H1 (cell line): ENCODE results near the gene CCDC196. TPM values are rescaled to one million over a fixed set of nuclear protein-coding genes. Genes with fewer than 3 reads are reported as not detected.

Source experiments
- CTCF ChIA-PET: fragments of 300-600 bp; sonication (Branson Sonifier 250); formaldehyde crosslinking; loops from one replicate; lab custom pipeline; 2021; ENCODE audit not compliant: partially characterized antibody; lab: Charles Lee
- POLR2A ChIA-PET: fragments of 300-600 bp; sonication (Branson Sonifier 250); formaldehyde crosslinking; loops from one replicate; lab custom pipeline; 2021; ENCODE audit warnings: inconsistent platforms; ENCODE audit not compliant: partially characterized antibody; lab: Charles Lee
- DNase-seq, 2 experiments: peaks; one replicate each; pipeline versions ENCODE4 v3.0.0 to v3.0.0-alpha.2; 2010 to 2022; ENCODE audit warnings: low spot score in 2 of 2, low read depth in 1 of 2, mixed read lengths in 1 of 2
- FAIRE-seq: peaks from 2 replicates; lab custom pipeline; 2011; peaks lifted over from hg19 to GRCh38; lab: Jason Lieb, UNC
- H2AFZ ChIP-seq: 2 replicates; pipeline ENCODE4 v1.8.1; 2012; ENCODE audit warnings: low read length, inconsistent platforms
- H2AK5ac ChIP-seq: 2 replicates; pipeline ENCODE4 v1.6.1; 2013; ENCODE audit warnings: low read depth, low read length
- H2BK120ac ChIP-seq: replicated peaks from 2 replicates; pipeline ENCODE3; 2013; ENCODE audit warnings: low read depth, low read length, inconsistent platforms
- H2BK12ac ChIP-seq: 2 replicates; pipeline ENCODE4 v1.6.1; 2013; ENCODE audit warnings: low read depth, low read length
- H2BK15ac ChIP-seq: 2 replicates; pipeline ENCODE4 v1.6.1; 2013; ENCODE audit warnings: low read length
- H2BK20ac ChIP-seq: 2 replicates; pipeline ENCODE4 v1.6.1; 2013; ENCODE audit warnings: low read length
- H2BK5ac ChIP-seq: 2 replicates; pipeline ENCODE4 v1.6.1; 2013; ENCODE audit warnings: low read depth, low read length
- H3K14ac ChIP-seq: 2 replicates; pipeline ENCODE4 v1.6.1; 2013; ENCODE audit warnings: inconsistent platforms; ENCODE audit not compliant: insufficient read length
- H3K18ac ChIP-seq: 2 replicates; pipeline ENCODE4 v1.6.1; 2013; ENCODE audit warnings: low read length; ENCODE audit errors: extremely low read depth
- H3K23ac ChIP-seq: 2 replicates; pipeline ENCODE4 v1.6.1; 2013; ENCODE audit warnings: inconsistent platforms; ENCODE audit not compliant: insufficient read length
- H3K23me2 ChIP-seq: 2 replicates; pipeline ENCODE4 v1.6.1; 2013; ENCODE audit warnings: low read depth, low read length
- H3K27ac ChIP-seq: 2 replicates; pipeline ENCODE4 v1.6.1; 2011; ENCODE audit warnings: low read depth, low read length, inconsistent platforms
- H3K27me3 ChIP-seq, 4 experiments: replicated peaks in 1 of 4; 1 replicate in 1 of 4; 2 replicates in 3 of 4; pipeline versions ENCODE4 v1.6.1 to v1.8.1; 2011 to 2013; ENCODE audit warnings: low read length in 3 of 4, mild to moderate bottlenecking in 3 of 4, inconsistent platforms in 2 of 4, mixed read lengths in 2 of 4, moderate library complexity in 1 of 4; ENCODE audit not compliant: control insufficient read depth in 3 of 4, insufficient read depth in 3 of 4; ENCODE audit errors: extremely low read depth in 1 of 4
- H3K36me3 ChIP-seq, 4 experiments: 2 replicates each; pipeline versions ENCODE4 v1.6.1 to v1.8.1; 2011 to 2013; ENCODE audit warnings: mild to moderate bottlenecking in 4 of 4, low read length in 3 of 4, moderate library complexity in 2 of 4, control low read depth in 1 of 4, inconsistent platforms in 1 of 4; ENCODE audit not compliant: insufficient read depth in 4 of 4, control insufficient read depth in 2 of 4
- H3K4ac ChIP-seq: replicated peaks from 2 replicates; pipeline ENCODE3; 2013; ENCODE audit warnings: low read length, low read depth, mixed read lengths, inconsistent platforms; ENCODE audit not compliant: insufficient read length
- H3K4me1 ChIP-seq, 4 experiments: replicated peaks in 1 of 4; 1 replicate in 1 of 4; 2 replicates in 3 of 4; pipeline versions ENCODE4 v1.6.1 to v1.8.1; 2011 to 2013; ENCODE audit warnings: low read length in 3 of 4, inconsistent platforms in 2 of 4, mixed read lengths in 1 of 4; ENCODE audit not compliant: insufficient read depth in 4 of 4, control insufficient read depth in 3 of 4
- H3K4me2 ChIP-seq, 2 experiments: 2 replicates each; pipeline versions ENCODE4 v1.6.1 to v1.8.1; 2011 to 2013; ENCODE audit warnings: low read depth in 2 of 2, low read length in 2 of 2, control low read depth in 1 of 2, inconsistent platforms in 1 of 2, mild to moderate bottlenecking in 1 of 2; ENCODE audit not compliant: insufficient read depth in 1 of 2
- H3K4me3 ChIP-seq, 4 experiments: fragments of 200-600, 300-600 bp in 1 of 4; sonication (generic), shearing (Covaris generic), sonication (Bioruptor Twin) in 1 of 4; 2 replicates each; pipeline versions ENCODE4 v1.5.1 to v1.8.1; 2011 to 2016; ENCODE audit warnings: low read length in 4 of 4, low read depth in 3 of 4, control low read depth in 2 of 4, inconsistent platforms in 2 of 4, mild to moderate bottlenecking in 2 of 4, mixed read lengths in 1 of 4, moderate library complexity in 1 of 4; ENCODE audit not compliant: insufficient read depth in 2 of 4; ENCODE audit errors: extremely low read depth in 1 of 4
- H3K56ac ChIP-seq: replicated peaks from 2 replicates; pipeline ENCODE3; 2013; ENCODE audit warnings: low read depth, mild to moderate bottlenecking, mixed read lengths, low read length, inconsistent platforms; ENCODE audit not compliant: insufficient read length
- H3K79me1 ChIP-seq: 2 replicates; pipeline ENCODE4 v1.6.1; 2013; ENCODE audit warnings: low read depth, low read length, control low read depth
- H3K79me2 ChIP-seq, 2 experiments: 2 replicates each; pipeline versions ENCODE4 v1.6.1 to v1.8.1; 2012 to 2013; ENCODE audit warnings: low read length in 2 of 2, mild to moderate bottlenecking in 2 of 2, inconsistent platforms in 1 of 2; ENCODE audit not compliant: insufficient read depth in 2 of 2, control insufficient read depth in 1 of 2
- H3K9ac ChIP-seq, 4 experiments: replicated peaks in 1 of 4; 1 replicate in 1 of 4; 2 replicates in 3 of 4; pipeline versions ENCODE4 v1.6.1 to v1.8.1; 2011 to 2013; ENCODE audit warnings: low read depth in 3 of 4, low read length in 3 of 4, control low read depth in 2 of 4, mild to moderate bottlenecking in 2 of 4, moderate library complexity in 2 of 4, inconsistent platforms in 1 of 4; ENCODE audit errors: extremely low read depth in 1 of 4
- H3K9me3 ChIP-seq, 2 experiments: 2 replicates each; pipeline versions ENCODE4 v1.6.1 to v1.8.1; 2012 to 2013; ENCODE audit warnings: mild to moderate bottlenecking in 2 of 2, moderate library complexity in 2 of 2, control low read depth in 1 of 2, inconsistent platforms in 1 of 2, low read depth in 1 of 2, low read length in 1 of 2, mixed read lengths in 1 of 2; ENCODE audit not compliant: insufficient read depth in 2 of 2
- H4K20me1 ChIP-seq, 2 experiments: replicated peaks in 1 of 2; 2 replicates each; pipeline versions ENCODE3 to v1.8.1; 2011 to 2013; ENCODE audit warnings: inconsistent platforms in 2 of 2, low read length in 2 of 2, mild to moderate bottlenecking in 1 of 2; ENCODE audit not compliant: insufficient read depth in 2 of 2, control insufficient read depth in 1 of 2
- H4K5ac ChIP-seq: 2 replicates; pipeline ENCODE4 v1.6.1; 2013; ENCODE audit warnings: low read length, low read depth, mixed read lengths, inconsistent platforms; ENCODE audit not compliant: insufficient read length
- H4K8ac ChIP-seq: 2 replicates; pipeline ENCODE4 v1.8.0; 2013; ENCODE audit warnings: mild to moderate bottlenecking, moderate library complexity, low read length, inconsistent platforms; ENCODE audit not compliant: insufficient read depth; ENCODE audit errors: extremely low read depth
- H4K91ac ChIP-seq: replicated peaks from 2 replicates; pipeline ENCODE3; 2013; ENCODE audit warnings: low read length, mixed read lengths, inconsistent platforms; ENCODE audit not compliant: insufficient read length
- EGR1 ChIP-seq: IDR thresholded peaks from 2 replicates; pipeline ENCODE4 v1.6.1; 2011; ENCODE audit warnings: low read depth, low read length, borderline replicate concordance
- GTF2F1 ChIP-seq: IDR thresholded peaks from 2 replicates; pipeline ENCODE4 v1.6.1; 2012; ENCODE audit warnings: low read depth, low read length, improper control_type of control experiment, borderline replicate concordance
- HDAC2 ChIP-seq, 2 experiments: fragments of 300-600 bp in 1 of 2; sonication (generic) in 1 of 2; IDR thresholded peaks; 2 replicates each; pipeline ENCODE4 v1.6.1; 2011 to 2012; ENCODE audit warnings: low read depth in 2 of 2, low read length in 2 of 2, mild to moderate bottlenecking in 2 of 2, moderate library complexity in 2 of 2, borderline replicate concordance in 1 of 2, inconsistent platforms in 1 of 2
- JUN ChIP-seq: IDR thresholded peaks from 2 replicates; pipeline ENCODE4 v1.6.1; 2011; ENCODE audit warnings: low read depth, mild to moderate bottlenecking, improper control_type of control experiment, low read length
- KDM4A ChIP-seq: IDR thresholded peaks from one replicate; pipeline ENCODE4 v1.7.1; 2012; ENCODE audit warnings: low read depth, mild to moderate bottlenecking, moderate library complexity, low read length, inconsistent platforms; ENCODE audit not compliant: severe bottlenecking
- POLR2AphosphoS5 ChIP-seq: IDR thresholded peaks from 2 replicates; pipeline ENCODE4 v1.6.1; 2011; ENCODE audit warnings: low read depth, low read length
- RAD21 ChIP-seq, 2 experiments: IDR thresholded peaks in 1 of 2; conservative IDR thresholded peaks in 1 of 2; 2 replicates each; pipeline ENCODE4 v1.6.1; 2011; ENCODE audit warnings: low read depth in 2 of 2, low read length in 2 of 2, improper control_type of control experiment in 1 of 2, inconsistent platforms in 1 of 2, mild to moderate bottlenecking in 1 of 2, moderate library complexity in 1 of 2
- RFX5 ChIP-seq: IDR thresholded peaks from 2 replicates; pipeline ENCODE4 v1.6.1; 2011; ENCODE audit warnings: low read depth, low read length, improper control_type of control experiment, borderline replicate concordance
- SP2 ChIP-seq: IDR thresholded peaks from 2 replicates; pipeline ENCODE4 v1.6.1; 2012; ENCODE audit warnings: mild to moderate bottlenecking, low read length, inconsistent platforms
- TBP ChIP-seq: IDR thresholded peaks from 2 replicates; pipeline ENCODE4 v1.6.1; 2011; ENCODE audit warnings: low read depth, low read length, improper control_type of control experiment
- WGBS, 2 experiments: shearing (Covaris generic) in 1 of 2; methylation state at CpG; one replicate each; pipeline versions ENCODE4 v1.1.6 to v1.1.7; 2013 to 2015; ENCODE audit warnings: low lambda C conversion rate in 2 of 2, mixed read lengths in 2 of 2, inconsistent platforms in 1 of 2, low coverage in 1 of 2, missing lambda C conversion rate in 1 of 2; ENCODE audit not compliant: insufficient replicate concordance in 2 of 2, insufficient coverage in 1 of 2, insufficient read length in 1 of 2; ENCODE audit errors: extremely low coverage in 1 of 2, missing lambda C conversion rate in 1 of 2; 5-methylcytosine and 5-hydroxymethylcytosine counted together
- long read RNA-seq, 2 experiments: library from RNA in 1 of 2; library from capped mRNA in 1 of 2; stranded (forward); transcript quantifications; one replicate each; pipeline ENCODE4 v2.0.0, GENCODE V29; 2021; ENCODE audit warnings: inconsistent platforms in 1 of 2
- polyA minus RNA-seq, 3 experiments: library from RNA; depleted of rRNA, polyadenylated mRNA; stranded (reverse); fragments of >200 nt; gene quantifications; 1 replicate in 2 of 3; 2 replicates in 1 of 3; pipeline ENCODE4 v1.2.3, GENCODE V29; 2011
- polyA plus RNA-seq, 7 experiments: library from polyadenylated mRNA; depleted of rRNA in 3 of 7; stranded (reverse) in 5 of 7; unstranded in 2 of 7; fragments of >200 nt in 5 of 7; fragments of 200-250 nt in 2 of 7; gene quantifications; 1 replicate in 5 of 7; 2 replicates in 1 of 7; 4 replicates in 1 of 7; pipeline versions ENCODE4 v1.2.1 to v1.2.3, GENCODE V29; 2011 to 2013; ENCODE audit warnings: missing spikeins in 2 of 7, mixed read lengths in 2 of 7
- total RNA-seq: library from RNA; stranded (reverse); fragmentation: NEBNext Ultra II Directional; extraction: Animal tissue kit (Norgen Biotek cat#: 25700); gene quantifications from 2 replicates; pipeline ENCODE4 v1.2.1, GENCODE V29; 2021

CCDC196 gene, protein sequence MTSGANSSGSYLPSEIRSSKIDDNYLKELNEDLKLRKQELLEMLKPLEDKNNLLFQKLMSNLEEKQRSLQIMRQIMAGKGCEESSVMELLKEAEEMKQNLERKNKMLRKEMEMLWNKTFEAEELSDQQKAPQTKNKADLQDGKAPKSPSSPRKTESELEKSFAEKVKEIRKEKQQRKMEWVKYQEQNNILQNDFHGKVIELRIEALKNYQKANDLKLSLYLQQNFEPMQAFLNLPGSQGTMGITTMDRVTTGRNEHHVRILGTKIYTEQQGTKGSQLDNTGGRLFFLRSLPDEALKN
- not detected in 2 replicates for total RNA-seq
- polyA plus RNA-seq (2011; rRNA removed), result not detected in 2 replicates
- not detected for polyA plus RNA-seq (2011; cell fraction: cytosol; rRNA removed)
- not detected for polyA plus RNA-seq (2011; cell fraction: nucleus; rRNA removed)
- not detected in 4 replicates for polyA plus RNA-seq (2012, experiment 1 of 2)
- polyA plus RNA-seq (2012, experiment 2 of 2), result not detected
- not detected for polyA plus RNA-seq (2013, experiment 1 of 2)
- not detected for polyA plus RNA-seq (2013, experiment 2 of 2)
- not detected in 2 replicates for polyA minus RNA-seq (2011; rRNA and poly(A)+ RNA removed)
- polyA minus RNA-seq (2011; cell fraction: cytosol; rRNA and poly(A)+ RNA removed), result not detected
- polyA minus RNA-seq (2011; cell fraction: nucleus; rRNA and poly(A)+ RNA removed), result not detected
- long read RNA-seq, experiment 1, result 0 reads
- long read RNA-seq, experiment 2, result 0 reads

DNA sequence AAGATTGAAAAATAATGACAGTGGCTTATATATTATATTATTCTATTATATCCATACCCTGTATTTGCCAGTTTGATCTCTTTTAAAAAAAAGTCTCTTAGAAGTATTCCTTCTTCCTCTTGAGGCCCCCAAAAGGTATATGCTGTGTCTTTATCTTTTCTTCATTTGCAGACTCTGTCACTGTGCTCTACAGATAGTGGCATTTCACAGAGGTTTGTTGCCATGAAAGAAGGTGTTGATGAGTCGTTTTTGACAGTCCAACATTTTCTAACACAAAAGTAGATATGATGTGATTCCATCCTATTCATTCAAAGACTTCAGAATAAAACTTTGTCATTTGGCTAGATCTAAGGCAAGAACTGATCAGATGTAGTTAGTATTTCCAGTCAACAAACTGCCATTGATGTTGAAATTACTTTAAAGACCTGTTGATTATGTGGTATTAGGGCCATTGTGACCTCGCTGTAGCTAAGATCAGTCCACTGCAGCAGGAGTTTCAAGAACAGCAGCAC is at the start of gene CCDC196:
CCDC196 (plus strand) TSS at position 462 of the 512 bp plus-strand sequence. CDS start 132 bp downstream, outside the sequence.
- Histone ChIP-seq H3K18ac (no peak within 1 kb of the TSS), H3K79me1 (no peaks in the 10 kb centered on the region), H3K4me3 (no peak within 1 kb of the TSS), H2BK12ac (no peak within 1 kb of the TSS), H2BK15ac (no peak within 1 kb of the TSS), H3K27me3 (no peaks in the 10 kb centered on the region), H2BK5ac (no peak within 1 kb of the TSS), H3K9ac (no peak within 1 kb of the TSS), H2AFZ (no peak within 1 kb of the TSS), H3K79me2 (no peaks in the 10 kb centered on the region), H2BK20ac (no peak within 1 kb of the TSS), H3K56ac (no peak within 1 kb of the TSS), H3K23ac (no peak within 1 kb of the TSS), H3K36me3 (no peaks in the 10 kb centered on the region), H4K91ac (no peak within 1 kb of the TSS), H3K4me1 (no peaks in the 10 kb centered on the region), H3K14ac (no peak within 1 kb of the TSS), H3K9me3 (no peaks in the 10 kb centered on the region), H4K20me1 (no peaks in the 10 kb centered on the region), H3K4me2 (no peak within 1 kb of the TSS), H4K8ac (no peak within 1 kb of the TSS), H3K4ac (no peak within 1 kb of the TSS), H3K23me2 (no peaks in the 10 kb centered on the region), H4K5ac (no peak within 1 kb of the TSS), H3K27ac (no peak within 1 kb of the TSS), H2AK5ac (no peak within 1 kb of the TSS), H2BK120ac (no peak within 1 kb of the TSS)
- DNase-seq (no peak), FAIRE-seq (no peak)
- ChIA-PET CTCF (interaction anchor here (1.3 to 1.5 kb wide), 2 partner anchors 13 to 85 kb away, joined by 3 to 6 read pairs; no protein-coding TSS in a partner anchor), POLR2A (no interaction called here)
- WGBS, 2 experiments, result 79% methylated on average over 2 of the region's 2 CpGs; no CpG with 5 or more reads in 1 of the 2 experiments
- no peak for TF ChIP-seq JUN
- no peak for TF ChIP-seq TBP
- TF ChIP-seq RFX5, result no peak
- no peak for TF ChIP-seq GTF2F1
- TF ChIP-seq SP2, result no peak
- no peak for TF ChIP-seq EGR1
- no peak for TF ChIP-seq POLR2AphosphoS5
- TF ChIP-seq KDM4A, result no peak
- TF ChIP-seq HDAC2 (IDR thresholded peaks at IDR 0.05; ENCODE audit: borderline replicate concordance in 1 of 2, low read depth in 2 of 2, low read length in 2 of 2), result no peak
- TF ChIP-seq RAD21 (IDR thresholded peaks at IDR 0.05 in 1 of 2, conservative IDR thresholded peaks at IDR 0.05 in 1 of 2; ENCODE audit: low read depth in 2 of 2, low read length in 2 of 2), result no peak
